ENCODE measurements around the gene SGSM2. TPM values are rescaled to one million over a fixed set of nuclear protein-coding genes. Genes with fewer than 3 reads are reported as not detected.
A peak's percentile ranks its signal among the peaks of the same experiment; 100 is the strongest.

Gene SGSM2
- polyA plus RNA-seq, 3 donors: 3.0 to 130 (median 3.5) TPM

GRCh38 chr17:2299756-2300155 is 37.5 kb upstream of the SGSM2 start:
- Histone ChIP-seq H2AFZ (ENCODE audit: insufficient read depth, low read depth, low read length, poor library complexity, severe bottlenecking) (no peak overlapping the region), H3K4me3 (replicated peaks in 1 of 3; ENCODE audit: low read depth in 2 of 3, low read length in 3 of 3) (no peak overlapping the region), H4K20me1 (ENCODE audit: insufficient read depth, low read length) (peaks cover 15% of the 10 kb centered on the region), H3K4me2 (replicated peaks; ENCODE audit: extremely low read depth, low read length, poor library complexity, severe bottlenecking) (no peak overlapping the region), H3K27me3 (ENCODE audit: control insufficient read depth in 2 of 2, insufficient read depth in 2 of 2, low read length in 2 of 2) (no peaks in the 10 kb centered on the region), H3K27ac (ENCODE audit: low read depth in 1 of 2, low read length in 2 of 2) (no peak overlapping the region), H3K79me2 (ENCODE audit: insufficient read depth, low read length) (peaks cover 27% of the 10 kb centered on the region), H3K9ac (ENCODE audit: insufficient read depth, low read length, poor library complexity, severe bottlenecking) (no peak overlapping the region), H3K4me1 (ENCODE audit: control insufficient read depth in 1 of 2, insufficient read depth in 2 of 2, low read length in 2 of 2) (peaks cover 13 to 21% of the 10 kb centered on the region in 2 donors), H3K9me3 (replicated peaks in 1 of 2; ENCODE audit: control insufficient read depth in 1 of 2, insufficient read depth in 1 of 2, low read length in 2 of 2) (no peaks in the 10 kb centered on the region), H3K36me3 (replicated peaks in 1 of 2; ENCODE audit: control insufficient read depth in 1 of 2, insufficient read depth in 2 of 2, low read length in 2 of 2) (peaks cover 45 to 55% of the 10 kb centered on the region in 2 donors)
- no peak for DNase-seq
- no peaks in the 10 kb centered on the region for H3K9me3 Mint-ChIP-seq
- H3K4me3 Mint-ChIP-seq: no peak overlapping the region
- TF ChIP-seq CTCF (IDR thresholded peaks at IDR 0.05): no peak
- 94% methylated on average over 10 of the region's 22 CpGs for whole genome bisulfite sequencing (ENCODE audit: insufficient coverage)
- peaks cover 0 to 2% (median under 1%) of the 10 kb centered on the region in 3 donors for H3K27me3 Mint-ChIP-seq (ENCODE audit: low read depth in 3 of 3)
- H3K36me3 Mint-ChIP-seq: peaks cover 52 to 54% of the 10 kb centered on the region in 2 donors
- intact Hi-C loops (cut with micrococcal nuclease): loop anchor here in 1 of 2 donors (5.0 kb wide), 1 partner anchor 38 kb away; the partner anchor contains the start of genes SGSM2 and TSR1
- no peak overlapping the region for H3K27ac Mint-ChIP-seq
- peaks cover 17% of the 10 kb centered on the region for H3K4me1 Mint-ChIP-seq

GRCh38 chr17:2302778-2303203 is 34.5 kb upstream of the SGSM2 start:
- Histone ChIP-seq H3K4me3 (replicated peaks in 1 of 3; ENCODE audit: low read depth in 2 of 3, low read length in 3 of 3) (peak overlapping the region; percentile 76 to 97 (median 95)), H3K79me2 (ENCODE audit: insufficient read depth, low read length) (peaks cover 27% of the 10 kb centered on the region), H3K36me3 (replicated peaks in 1 of 2; ENCODE audit: control insufficient read depth in 1 of 2, insufficient read depth in 2 of 2, low read length in 2 of 2) (peaks cover 18 to 24% of the 10 kb centered on the region in 2 donors), H3K27ac (ENCODE audit: low read depth in 1 of 2, low read length in 2 of 2) (peak overlapping the region; percentile 34 to 86), H3K9me3 (replicated peaks in 1 of 2; ENCODE audit: control insufficient read depth in 1 of 2, insufficient read depth in 1 of 2, low read length in 2 of 2) (no peaks in the 10 kb centered on the region), H3K27me3 (ENCODE audit: control insufficient read depth in 2 of 2, insufficient read depth in 2 of 2, low read length in 2 of 2) (no peaks in the 10 kb centered on the region), H3K4me1 (ENCODE audit: control insufficient read depth in 1 of 2, insufficient read depth in 2 of 2, low read length in 2 of 2) (peaks cover 14 to 27% of the 10 kb centered on the region in 2 donors), H3K4me2 (replicated peaks; ENCODE audit: extremely low read depth, low read length, poor library complexity, severe bottlenecking) (peak overlapping the region; percentile 91), H3K9ac (ENCODE audit: insufficient read depth, low read length, poor library complexity, severe bottlenecking) (peak overlapping the region; percentile 89), H4K20me1 (ENCODE audit: insufficient read depth, low read length) (peaks cover 6% of the 10 kb centered on the region), H2AFZ (ENCODE audit: insufficient read depth, low read depth, low read length, poor library complexity, severe bottlenecking) (peak overlapping the region; percentile 95)
- WGBS (ENCODE audit: insufficient coverage): no CpG with 5 or more reads among the region's 12 CpGs
- no peak for TF ChIP-seq CTCF (IDR thresholded peaks at IDR 0.05)
- intact Hi-C loops (cut with micrococcal nuclease): loop anchor here in 1 of 2 donors (5.0 kb wide), 1 partner anchor 35 kb away; the partner anchor contains the start of genes SGSM2 and TSR1
- peaks cover 26% of the 10 kb centered on the region for H3K4me1 Mint-ChIP-seq
- peak in 1 of 3 donors; percentile 5 for DNase-seq
- peaks cover 28 to 29% of the 10 kb centered on the region in 2 donors for H3K36me3 Mint-ChIP-seq
- peak overlapping the region; percentile 85 to 89 for H3K4me3 Mint-ChIP-seq
- H3K9me3 Mint-ChIP-seq: no peaks in the 10 kb centered on the region
- peaks cover 0 to 2% (median 1%) of the 10 kb centered on the region in 3 donors for H3K27me3 Mint-ChIP-seq (ENCODE audit: low read depth in 3 of 3)
- peak overlapping the region; percentile 37 to 87 (median 67) for H3K27ac Mint-ChIP-seq

All from CD14-positive monocyte (primary cell).